ENCODE results near the gene ZNF804A.

DNA sequence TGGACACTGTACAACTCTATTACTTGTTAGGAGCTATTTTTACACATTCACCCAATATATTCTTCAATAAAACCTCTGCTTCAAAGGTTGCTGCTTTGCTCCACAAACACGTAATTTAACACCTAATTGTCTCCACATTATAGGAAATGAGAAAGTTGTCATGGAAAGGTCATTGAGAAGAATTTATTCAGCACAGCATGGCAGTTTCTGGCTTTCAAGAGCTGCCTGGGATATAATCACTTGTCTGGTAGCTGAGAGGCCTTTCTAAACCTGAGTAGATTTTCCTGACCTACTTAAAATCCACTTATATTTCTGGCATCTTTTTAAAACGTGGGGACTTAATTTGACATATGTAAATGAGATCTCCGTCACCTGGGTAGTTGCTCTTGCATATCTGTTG, 216.1 kb downstream of the ZNF804A start:
- TF ChIP-seq POLR2A (IDR thresholded peaks at IDR 0.05), result no peak
- TF ChIP-seq, protein P1, sequence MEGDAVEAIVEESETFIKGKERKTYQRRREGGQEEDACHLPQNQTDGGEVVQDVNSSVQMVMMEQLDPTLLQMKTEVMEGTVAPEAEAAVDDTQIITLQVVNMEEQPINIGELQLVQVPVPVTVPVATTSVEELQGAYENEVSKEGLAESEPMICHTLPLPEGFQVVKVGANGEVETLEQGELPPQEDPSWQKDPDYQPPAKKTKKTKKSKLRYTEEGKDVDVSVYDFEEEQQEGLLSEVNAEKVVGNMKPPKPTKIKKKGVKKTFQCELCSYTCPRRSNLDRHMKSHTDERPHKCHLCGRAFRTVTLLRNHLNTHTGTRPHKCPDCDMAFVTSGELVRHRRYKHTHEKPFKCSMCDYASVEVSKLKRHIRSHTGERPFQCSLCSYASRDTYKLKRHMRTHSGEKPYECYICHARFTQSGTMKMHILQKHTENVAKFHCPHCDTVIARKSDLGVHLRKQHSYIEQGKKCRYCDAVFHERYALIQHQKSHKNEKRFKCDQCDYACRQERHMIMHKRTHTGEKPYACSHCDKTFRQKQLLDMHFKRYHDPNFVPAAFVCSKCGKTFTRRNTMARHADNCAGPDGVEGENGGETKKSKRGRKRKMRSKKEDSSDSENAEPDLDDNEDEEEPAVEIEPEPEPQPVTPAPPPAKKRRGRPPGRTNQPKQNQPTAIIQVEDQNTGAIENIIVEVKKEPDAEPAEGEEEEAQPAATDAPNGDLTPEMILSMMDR (IDR thresholded peaks at IDR 0.05), result no peak

All from uterus (tissue), 2 donors.